HPDE6-E6E7 (cell line): ENCODE data around the gene NDUFAF2.
"Not testable (repeated sequence)": the region's sequence is repeated elsewhere in the genome, so short reads cannot be mapped to it uniquely, and the experiment has no call there.

Experiments used
- DNase-seq: peaks from one replicate; pipeline ENCODE4 v3.0.0; 2011; ENCODE audit warnings: missing footprints; ENCODE audit errors: extremely low spot score

NDUFAF2 gene

GRCh38 chr5:61050292-61050691 lies 105.3 kb downstream of the NDUFAF2 start:
- DNase-seq: no peak

GRCh38 chr5:61051267-61051666 lies 106.3 kb downstream of the NDUFAF2 start:
- DNase-seq: peak; percentile 6

- peak; percentile 36 for DNase-seq
Measured at GRCh38 chr5:61052882-61053281, 107.9 kb downstream of the NDUFAF2 start.

- DNase-seq: no peak
Measured at GRCh38 chr5:61053937-61054336, 108.9 kb downstream of the NDUFAF2 start.

GRCh38 chr5:61055434-61056006 lies 110.5 kb downstream of the NDUFAF2 start:
- DNase-seq: peak; percentile 12

- no peak for DNase-seq
Measured at GRCh38 chr5:61059499-61059898, 114.5 kb downstream of the NDUFAF2 start.

- no peak for DNase-seq
Measured at GRCh38 chr5:61069150-61069549, 124.1 kb downstream of the NDUFAF2 start.

GRCh38 chr5:61071526-61071925 lies 126.5 kb downstream of the NDUFAF2 start:
- no peak for DNase-seq

- no peak for DNase-seq
Measured at GRCh38 chr5:61076626-61077025, 131.6 kb downstream of the NDUFAF2 start.

GRCh38 chr5:61081741-61082140 lies 136.7 kb downstream of the NDUFAF2 start:
- no peak for DNase-seq

GRCh38 chr5:61082516-61083280 lies 137.7 kb downstream of the NDUFAF2 start:
- DNase-seq: no peak

- DNase-seq: no peak
Measured at GRCh38 chr5:61084658-61085057, 139.7 kb downstream of the NDUFAF2 start.

GRCh38 chr5:61085885-61086284 lies 140.9 kb downstream of the NDUFAF2 start:
- DNase-seq: no peak

GRCh38 chr5:61087921-61088320 lies 142.9 kb downstream of the NDUFAF2 start:
- DNase-seq: no peak

- DNase-seq: no peak
Measured at GRCh38 chr5:61089351-61089750, 144.3 kb downstream of the NDUFAF2 start.

- not testable (repeated sequence) for DNase-seq
Measured at GRCh38 chr5:61093046-61093771, 148.2 kb downstream of the NDUFAF2 start.

GRCh38 chr5:61097465-61097864 lies 152.5 kb downstream of the NDUFAF2 start:
- no peak for DNase-seq

GRCh38 chr5:61098251-61098995 lies 153.4 kb downstream of the NDUFAF2 start:
- DNase-seq: no peak

- DNase-seq: no peak
Measured at GRCh38 chr5:61100437-61100836, 155.4 kb downstream of the NDUFAF2 start.

GRCh38 chr5:61114441-61114840 lies 169.4 kb downstream of the NDUFAF2 start:
- DNase-seq: no peak

GRCh38 chr5:61115968-61116367 lies 171.0 kb downstream of the NDUFAF2 start:
- DNase-seq: no peak

- no peak for DNase-seq
Measured at GRCh38 chr5:61119066-61119465, 174.1 kb downstream of the NDUFAF2 start.
